Caco-2 (cell line): ENCODE data around the gene DHRS1. TPM values are rescaled to one million over a fixed set of nuclear protein-coding genes. Genes with fewer than 3 reads are reported as not detected.
A peak's percentile ranks its signal among the peaks of the same experiment; 100 is the strongest.

Source experiments
- BruUV-seq: library from RNA; stranded (reverse); fragments of 400-500 nt; replicated peaks from 2 replicates; lab custom pipeline; 2021; lab: Mats Ljungman, UMichigan
- CTCF ChIA-PET: fragments of 300-600 bp; sonication (Branson Sonifier 250); formaldehyde crosslinking; loops from one replicate; lab custom pipeline; 2022; ENCODE audit warnings: antibody characterized with exemption; lab: Charles Lee
- POLR2A ChIA-PET: fragments of 300-600 bp; sonication (Branson Sonifier 250); formaldehyde crosslinking; loops from one replicate; lab custom pipeline; 2022; ENCODE audit warnings: antibody characterized with exemption; lab: Charles Lee
- DNase-seq, 2 experiments: peaks; one replicate each; pipeline versions ENCODE4 v3.0.0 to v3.0.0-alpha.2; 2020 to 2022
- H3K27me3 ChIP-seq: replicated peaks from 2 replicates; pipeline ENCODE4 v1.6.0; 2011; ENCODE audit warnings: low read length; ENCODE audit not compliant: control insufficient read depth, insufficient read depth
- H3K36me3 ChIP-seq: 2 replicates; pipeline ENCODE4 v1.5.1; 2011; ENCODE audit warnings: low read length; ENCODE audit not compliant: control insufficient read depth, insufficient read depth
- H3K4me1 ChIP-seq: fragments of 250-450 bp; sonication (Bioruptor Pico); 2 replicates; pipeline ENCODE4 v1.5.1; 2020; ENCODE audit warnings: mild to moderate bottlenecking
- H3K4me3 ChIP-seq: 2 replicates; pipeline ENCODE4 v1.5.1; 2011; ENCODE audit warnings: low read depth, mild to moderate bottlenecking, control low read depth, low read length
- H3K9me3 ChIP-seq: fragments of 250-450 bp; sonication (Bioruptor Pico); 2 replicates; pipeline ENCODE4 v1.5.1; 2020; ENCODE audit warnings: mild to moderate bottlenecking, moderate library complexity
- H3K27ac Mint-ChIP-seq: one replicate; pipeline ENCODE4 v1.8.0; 2022; ENCODE audit warnings: mixed read lengths; ENCODE audit not compliant: unreplicated experiment
- H3K27me3 Mint-ChIP-seq: one replicate; pipeline ENCODE4 v1.8.0; 2022; ENCODE audit warnings: mixed read lengths; ENCODE audit not compliant: insufficient read depth, unreplicated experiment
- H3K36me3 Mint-ChIP-seq: one replicate; pipeline ENCODE4 v1.8.0; 2022; ENCODE audit warnings: mild to moderate bottlenecking, mixed read lengths; ENCODE audit not compliant: insufficient read depth, unreplicated experiment
- H3K4me1 Mint-ChIP-seq: one replicate; pipeline ENCODE4 v1.8.0; 2022; ENCODE audit warnings: low read depth, mixed read lengths; ENCODE audit not compliant: unreplicated experiment
- H3K4me3 Mint-ChIP-seq: one replicate; pipeline ENCODE4 v1.8.0; 2022; ENCODE audit warnings: mild to moderate bottlenecking, moderate library complexity, mixed read lengths; ENCODE audit not compliant: unreplicated experiment
- H3K9me3 Mint-ChIP-seq: one replicate; pipeline ENCODE4 v1.8.0; 2022; ENCODE audit warnings: mixed read lengths; ENCODE audit not compliant: unreplicated experiment
- CTCF ChIP-seq, 2 experiments: fragments of 200-600 bp in 1 of 2; IDR thresholded peaks; 1 replicate in 1 of 2; 2 replicates in 1 of 2; pipeline versions ENCODE4 v1.5.1 to v1.8.0; 2011 to 2022; ENCODE audit warnings: antibody characterized with exemption in 1 of 2, control low read depth in 1 of 2, inconsistent platforms in 1 of 2, low read depth in 1 of 2, low read length in 1 of 2, mild to moderate bottlenecking in 1 of 2, moderate library complexity in 1 of 2; ENCODE audit not compliant: insufficient read depth in 1 of 2, severe bottlenecking in 1 of 2, unreplicated experiment in 1 of 2
- intact Hi-C: fragments of 100-400 bp; cut with micrococcal nuclease; formaldehyde crosslinking; loops from one replicate; pipeline ENCODE4 v1.10.0; 2022; ENCODE audit not compliant: unreplicated experiment
- total RNA-seq: library from RNA; stranded (reverse); gene quantifications from 2 replicates; pipeline ENCODE4 v1.2.3, GENCODE V29; 2022

DHRS1 gene
- total RNA-seq, 1 experiment from 2014 or later, result 18.1 TPM

GRCh38 chr14:24317141-24317928, 17.8 kb upstream of the DHRS1 start:
- Mint-ChIP-seq H3K27me3 (peaks cover 14% of the 10 kb centered on the region), H3K27ac (no peak overlapping the region), H3K9me3 (no peaks in the 10 kb centered on the region), H3K4me1 (peaks cover 6% of the 10 kb centered on the region), H3K36me3 (peaks cover 16% of the 10 kb centered on the region), H3K4me3 (peak overlapping the region; percentile 60)
- BruUV-seq, result no TSS peak
- no peak for TF ChIP-seq CTCF (IDR thresholded peaks at IDR 0.05; ENCODE audit: insufficient read depth in 1 of 2, low read depth in 1 of 2, low read length in 1 of 2, severe bottlenecking in 1 of 2, unreplicated experiment in 1 of 2)
- ChIA-PET CTCF (interaction anchor here (1.0 to 1.4 kb wide), 2 partner anchors 10 to 114 kb away, joined by 3 to 18 read pairs; partner anchors contain the start of gene CIDEB), POLR2A (no interaction called here)
- H3K4me1 ChIP-seq, result peaks cover 14% of the 10 kb centered on the region
- H3K36me3 ChIP-seq, result no peaks in the 10 kb centered on the region
- H3K9me3 ChIP-seq, result no peaks in the 10 kb centered on the region
- no peak overlapping the region for H3K4me3 ChIP-seq
- intact Hi-C loops, result no loop called here
- no peak for DNase-seq
- no peaks in the 10 kb centered on the region for H3K27me3 ChIP-seq

GRCh38 chr14:24316597-24316950, 17.0 kb upstream of the DHRS1 start:
- no peaks in the 10 kb centered on the region for H3K27me3 ChIP-seq
- H3K27ac Mint-ChIP-seq, result no peak overlapping the region
- H3K36me3 ChIP-seq, result no peaks in the 10 kb centered on the region
- no peaks in the 10 kb centered on the region for H3K9me3 ChIP-seq
- CTCF ChIA-PET, result interaction anchor here (1.2 to 1.4 kb wide), 2 partner anchors 9 to 74 kb away, joined by 3 to 18 read pairs; partner anchors contain the start of genes CIDEB and TINF2
- POLR2A ChIA-PET, result no interaction called here
- peaks cover 6% of the 10 kb centered on the region for H3K4me1 Mint-ChIP-seq
- BruUV-seq, result no TSS peak
- no peak for TF ChIP-seq CTCF (IDR thresholded peaks at IDR 0.05; ENCODE audit: insufficient read depth in 1 of 2, low read depth in 1 of 2, low read length in 1 of 2, severe bottlenecking in 1 of 2, unreplicated experiment in 1 of 2)
- intact Hi-C loops, result no loop called here
- H3K27me3 Mint-ChIP-seq, result peaks cover 14% of the 10 kb centered on the region
- no peaks in the 10 kb centered on the region for H3K9me3 Mint-ChIP-seq
- DNase-seq, result no peak
- H3K4me3 ChIP-seq, result peak overlapping the region; percentile 33
- peaks cover 14% of the 10 kb centered on the region for H3K4me1 ChIP-seq
- peaks cover 16% of the 10 kb centered on the region for H3K36me3 Mint-ChIP-seq
- H3K4me3 Mint-ChIP-seq, result peak overlapping the region; percentile 60

GRCh38 chr14:24315807-24316596, 16.4 kb upstream of the DHRS1 start:
- Histone ChIP-seq H3K36me3 (no peaks in the 10 kb centered on the region), H3K4me1 (peaks cover 14% of the 10 kb centered on the region), H3K9me3 (no peaks in the 10 kb centered on the region), H3K4me3 (peak overlapping the region; percentile 33), H3K27me3 (no peaks in the 10 kb centered on the region)
- POLR2A ChIA-PET, result no interaction called here
- CTCF ChIA-PET, result interaction anchor here (1.1 to 1.4 kb wide), 3 partner anchors 8 to 74 kb away, joined by 3 to 18 read pairs (median 5); partner anchors contain the start of genes CIDEB and TINF2
- DNase-seq, result peak; percentile 71 to 79
- no TSS peak for BruUV-seq
- H3K4me3 Mint-ChIP-seq, result peak overlapping the region; percentile 60
- peaks cover 14% of the 10 kb centered on the region for H3K27me3 Mint-ChIP-seq
- H3K4me1 Mint-ChIP-seq, result peaks cover 6% of the 10 kb centered on the region
- intact Hi-C loops, result no loop called here
- TF ChIP-seq CTCF (IDR thresholded peaks at IDR 0.05; ENCODE audit: insufficient read depth in 1 of 2, low read depth in 1 of 2, low read length in 1 of 2, severe bottlenecking in 1 of 2, unreplicated experiment in 1 of 2), result peak in 1 of 2 experiments; percentile 47
- H3K27ac Mint-ChIP-seq, result no peak overlapping the region
- peaks cover 16% of the 10 kb centered on the region for H3K36me3 Mint-ChIP-seq
- H3K9me3 Mint-ChIP-seq, result no peaks in the 10 kb centered on the region
